GM18505 (cell line): ENCODE measurements around the gene RAE1.

Experiments used
- ATAC-seq: cut with Tn5 transposase; IDR thresholded peaks from one replicate; pipeline ENCODE4 v1.9.1; 2021; ENCODE audit not compliant: unreplicated experiment
- POLR2A ChIP-seq: IDR thresholded peaks from 4 replicates; pipeline ENCODE4 v1.6.1; 2011; ENCODE audit warnings: borderline replicate concordance; ENCODE audit not compliant: insufficient read depth, insufficient read length; ENCODE audit errors: extremely low read depth

The RAE1 gene

GRCh38 chr20:57408131-57408530 lies 57.1 kb downstream of the RAE1 start:
- no peak for ATAC-seq
- TF ChIP-seq POLR2A: no peak

DNA sequence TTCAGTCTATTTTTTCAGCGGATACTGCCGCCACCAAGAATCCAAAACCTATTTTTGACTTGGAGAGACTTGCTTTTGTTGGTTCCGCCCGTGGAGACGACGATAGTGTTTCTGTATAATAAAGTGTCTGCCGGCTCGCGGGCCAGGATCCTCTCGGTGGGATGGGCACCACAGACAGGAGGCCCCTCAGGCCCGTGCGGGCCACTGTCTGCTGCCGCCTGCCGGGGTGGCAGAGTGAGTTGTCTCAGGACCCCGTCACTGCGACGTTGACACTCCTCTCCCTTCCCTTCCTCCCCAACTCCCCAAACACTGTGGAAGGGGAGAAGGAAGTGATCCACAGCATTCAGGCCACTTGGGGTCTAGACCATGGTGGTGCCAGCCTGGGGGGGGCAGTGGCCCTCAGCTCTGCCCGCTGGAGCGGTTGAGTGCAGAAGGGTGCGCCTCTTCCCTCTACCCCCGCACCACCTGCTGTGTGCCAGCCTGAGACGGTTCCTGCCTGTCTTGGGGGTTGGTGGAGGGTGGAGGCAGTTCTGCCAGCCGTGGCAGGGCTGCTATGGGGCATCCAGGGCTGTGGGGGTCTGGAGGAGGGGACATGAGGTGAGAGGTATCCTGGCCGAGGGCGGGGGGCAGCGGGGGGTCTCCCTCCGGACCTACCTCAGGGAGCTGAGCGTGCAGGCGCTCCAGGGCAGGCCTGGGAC lies 57.6 kb downstream of the RAE1 start:
- no peak for ATAC-seq
- no peak for TF ChIP-seq POLR2A

DNA sequence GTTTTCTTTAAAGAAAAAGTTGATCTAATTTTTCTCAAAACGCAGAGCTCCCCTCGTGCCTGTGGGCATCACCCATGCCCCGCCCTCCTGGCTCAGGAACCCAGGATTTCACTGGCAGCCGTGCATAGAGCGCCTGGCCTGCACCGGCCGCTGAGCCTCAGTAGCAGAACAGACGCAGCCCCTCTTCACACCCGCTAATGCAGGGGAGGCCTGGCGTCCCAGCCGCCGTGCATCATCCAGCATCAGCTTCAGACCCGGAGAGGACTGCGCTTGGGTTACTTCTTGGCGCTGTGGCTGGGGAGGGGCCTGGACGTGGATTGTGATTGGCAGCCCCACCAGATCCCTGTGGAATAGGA lies 58.2 kb downstream of the RAE1 start:
- no peak for ATAC-seq

GRCh38 chr20:57409672-57410397 lies 58.8 kb downstream of the RAE1 start:
- ATAC-seq: no peak
- no peak for TF ChIP-seq POLR2A

More for the DNA sequence above, 58.2 kb downstream of the RAE1 start:
- no peak for TF ChIP-seq POLR2A

DNA sequence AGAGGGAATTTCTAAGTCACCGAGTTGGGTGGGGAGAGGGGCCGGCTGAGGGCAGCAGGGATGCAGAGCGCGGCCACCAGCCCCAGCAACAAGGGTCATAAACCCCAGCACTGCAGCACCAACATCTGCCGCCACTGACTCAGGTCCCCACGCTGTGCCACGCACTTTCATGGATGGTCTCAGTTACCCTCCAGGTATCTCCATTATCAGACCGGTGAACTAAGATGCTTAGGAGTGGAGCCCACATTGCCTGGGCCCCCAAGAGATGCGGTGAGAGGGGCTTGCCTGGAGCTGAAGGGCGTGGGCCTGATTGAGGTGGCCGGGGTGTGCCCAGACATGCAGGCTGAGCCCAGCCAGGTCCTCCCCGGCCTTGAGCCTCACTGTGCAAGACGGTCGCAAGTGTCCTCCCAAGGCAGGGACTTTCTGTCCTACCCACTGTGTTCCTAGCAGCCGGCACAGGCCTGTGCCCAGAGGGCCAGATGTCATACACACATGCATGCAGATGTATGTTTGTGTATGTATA lies 59.4 kb downstream of the RAE1 start:
- ATAC-seq: no peak
- no peak for TF ChIP-seq POLR2A

GRCh38 chr20:57410924-57411323 lies 59.9 kb downstream of the RAE1 start:
- ATAC-seq: no peak
- TF ChIP-seq POLR2A: no peak

- ATAC-seq: no peak
- no peak for TF ChIP-seq POLR2A
Measured at GRCh38 chr20:57411406-57412283, 60.6 kb downstream of the RAE1 start.

GRCh38 chr20:57412347-57413029 lies 61.4 kb downstream of the RAE1 start:
- ATAC-seq: no peak
- TF ChIP-seq POLR2A: no peak

GRCh38 chr20:57413986-57414385 lies 62.9 kb downstream of the RAE1 start:
- no peak for TF ChIP-seq POLR2A
- no peak for ATAC-seq

DNA sequence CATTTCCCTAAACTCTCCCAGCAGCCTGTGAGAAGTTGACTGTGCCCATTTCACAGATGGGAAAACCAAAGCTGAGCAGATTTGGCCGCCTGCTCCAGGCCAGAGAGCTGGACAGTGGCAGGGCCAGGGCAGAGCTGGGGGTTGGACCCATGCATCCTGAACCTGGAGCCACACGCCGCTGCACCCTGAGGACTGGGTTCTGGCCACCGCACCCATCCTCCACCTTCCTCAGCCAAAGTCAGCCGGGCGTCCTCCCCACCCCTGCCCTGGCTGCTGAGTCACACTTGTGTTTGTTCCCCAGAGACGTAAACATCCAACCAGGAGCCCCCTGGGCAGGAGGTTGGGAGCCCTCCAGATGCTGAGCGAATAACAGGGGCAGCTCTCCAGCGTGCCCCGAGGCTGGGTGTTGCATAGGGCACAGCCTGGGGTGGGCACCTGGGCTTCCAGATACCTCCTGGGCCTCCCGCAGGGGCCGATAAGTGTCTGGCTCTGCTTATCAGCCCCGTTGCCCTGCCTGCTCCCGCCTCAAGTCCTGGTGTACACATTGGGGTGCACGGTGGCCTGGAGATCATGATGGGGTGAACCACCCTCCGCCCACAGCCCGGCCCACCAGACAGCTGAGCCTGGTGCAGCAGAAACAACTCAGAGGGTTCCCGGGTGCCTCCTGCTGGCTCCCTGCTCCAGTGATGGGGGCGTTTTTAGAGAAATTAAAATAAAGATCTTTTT lies 64.0 kb downstream of the RAE1 start:
- ATAC-seq: no peak
- no peak for TF ChIP-seq POLR2A

DNA sequence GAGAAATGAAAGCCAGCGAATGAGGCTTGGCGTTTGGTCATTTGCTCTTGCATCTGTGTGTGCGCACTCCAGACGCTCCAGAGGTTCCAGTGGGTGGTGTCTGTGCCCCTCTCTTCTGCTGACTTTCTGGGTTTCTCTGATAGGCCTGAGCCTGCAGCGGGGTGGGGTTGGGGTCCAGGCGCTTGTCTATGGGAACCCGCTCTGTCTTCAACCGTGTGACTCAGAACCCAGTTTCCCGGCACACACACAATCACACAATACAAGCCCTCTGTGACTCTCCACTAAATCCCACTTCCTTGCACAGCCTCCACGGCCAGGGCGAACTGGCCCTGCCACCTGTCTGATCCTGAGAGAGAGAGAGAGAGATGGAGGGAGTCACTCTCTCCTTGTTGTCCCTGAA lies 64.7 kb downstream of the RAE1 start:
- TF ChIP-seq POLR2A: no peak
- ATAC-seq: no peak

DNA sequence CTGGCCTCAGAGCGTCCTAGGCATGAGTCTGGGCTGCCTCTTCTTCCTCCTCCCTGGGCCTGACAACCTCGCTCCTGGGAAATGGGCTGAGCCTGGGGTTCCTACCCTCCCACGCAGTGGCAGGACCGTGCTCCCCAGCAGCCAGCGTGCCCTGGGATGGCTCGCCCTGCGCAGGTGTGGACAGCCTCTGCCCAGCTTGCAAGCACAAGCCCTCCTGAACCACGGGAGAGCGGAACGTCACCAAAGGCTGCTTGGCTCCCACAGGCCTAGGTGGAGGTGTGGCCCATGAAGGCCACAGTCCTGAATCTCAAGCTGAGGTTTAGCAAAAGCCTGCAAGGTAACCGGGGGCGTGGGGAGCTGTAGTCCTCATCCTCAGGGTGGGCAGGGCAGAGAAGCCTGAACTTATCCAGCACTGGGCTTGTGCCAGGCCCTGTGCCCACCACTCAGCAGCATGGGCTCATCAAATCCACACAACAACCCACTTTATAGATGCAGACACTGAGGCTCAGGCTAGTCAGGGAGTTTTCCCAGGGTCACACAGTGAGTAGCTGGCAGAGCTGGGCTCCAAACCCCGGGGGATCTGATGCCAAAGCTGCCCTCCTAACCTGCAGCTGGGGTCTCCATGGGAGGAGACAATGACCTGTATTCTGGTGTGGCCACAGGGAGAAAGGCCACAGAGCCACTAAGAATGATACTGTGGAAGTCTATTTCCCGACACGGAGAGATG lies 65.4 kb downstream of the RAE1 start:
- ATAC-seq: no peak
- TF ChIP-seq POLR2A: no peak

DNA sequence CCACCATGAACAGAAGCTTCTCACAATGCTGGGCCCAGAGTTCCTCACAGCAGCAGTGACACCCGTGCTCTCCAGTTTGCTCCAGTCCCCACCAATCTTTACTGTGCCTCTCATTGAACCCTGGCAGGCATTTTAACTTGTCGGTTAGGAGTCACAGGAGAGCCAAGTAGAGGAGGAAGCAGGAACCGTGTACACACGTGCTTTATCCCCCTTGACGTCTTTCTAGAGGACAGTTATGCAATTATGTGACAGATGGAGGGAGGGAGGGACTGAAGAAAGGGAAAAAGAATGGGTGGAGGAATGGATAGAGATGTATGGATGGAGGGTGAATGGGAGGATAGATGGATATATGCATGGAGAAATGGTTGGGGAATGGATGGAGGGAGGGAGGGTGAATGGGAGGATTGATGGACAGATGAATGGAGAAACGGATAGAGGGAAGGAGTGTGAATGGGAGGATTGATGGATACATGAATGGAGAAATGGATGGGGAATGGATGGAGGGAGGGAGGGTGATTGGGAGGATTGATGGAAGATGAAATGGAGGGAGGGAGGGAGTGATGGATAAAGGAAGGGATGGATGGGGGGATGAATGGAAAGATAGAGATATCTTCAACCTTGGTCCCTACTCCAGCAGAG lies 66.1 kb downstream of the RAE1 start:
- TF ChIP-seq POLR2A: no peak
- ATAC-seq: no peak
